PC-3 (cell line): ENCODE data around the gene PTGS2.

Experiments used
- EZH2 ChIP-seq: fragments of 300-600 bp; sonication (generic); IDR thresholded peaks from one replicate; pipeline ENCODE4 v1.6.1; 2017; ENCODE audit warnings: antibody characterized with exemption, mild to moderate bottlenecking, low read length; ENCODE audit not compliant: unreplicated experiment
- EZH2phosphoT487 ChIP-seq: fragments of 300-600 bp; sonication (generic); IDR thresholded peaks from 2 replicates; pipeline ENCODE4 v1.6.1; 2018; ENCODE audit warnings: mild to moderate bottlenecking, antibody characterized with exemption, low read length, borderline replicate concordance
- TF ChIP-seq, protein P1 (sequence below): fragments of 300-600 bp; sonication (generic); conservative IDR thresholded peaks from 2 replicates; pipeline ENCODE4 v1.5.1; 2017; ENCODE audit warnings: antibody characterized with exemption, low read depth, mild to moderate bottlenecking, low read length

DNA sequence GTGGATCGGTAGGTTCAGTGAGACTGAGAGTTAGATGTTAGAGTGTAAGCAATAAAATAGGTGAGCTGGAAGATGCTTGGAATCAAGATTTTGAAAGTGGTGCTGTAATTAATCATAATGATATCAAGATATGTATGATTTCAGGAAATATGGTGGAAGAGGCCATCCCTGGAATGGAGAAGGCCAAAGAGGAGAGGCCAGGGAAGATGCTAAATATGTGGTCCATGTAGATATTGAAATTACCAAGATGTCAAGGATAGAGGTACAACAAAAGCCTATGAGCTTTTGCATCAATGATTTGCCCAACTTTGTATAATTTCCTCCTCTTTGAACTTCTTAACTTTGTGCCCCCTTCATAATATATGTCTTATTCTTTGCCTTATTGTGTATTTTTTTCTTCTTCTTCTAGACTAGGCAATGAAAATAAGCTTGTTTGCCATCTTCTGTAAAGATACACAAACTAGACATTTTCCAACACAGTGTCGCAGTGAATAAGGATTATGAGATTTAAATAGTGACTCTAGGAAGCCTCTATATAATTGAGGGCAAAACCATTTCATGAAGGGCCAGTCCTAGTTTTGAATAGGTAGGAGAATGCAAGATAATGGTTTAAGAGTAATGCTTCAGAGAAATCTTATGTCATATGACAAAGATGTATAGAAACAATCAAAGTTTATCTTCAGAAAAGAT, 8.9 kb downstream of the PTGS2 start:
- TF ChIP-seq, protein P1, sequence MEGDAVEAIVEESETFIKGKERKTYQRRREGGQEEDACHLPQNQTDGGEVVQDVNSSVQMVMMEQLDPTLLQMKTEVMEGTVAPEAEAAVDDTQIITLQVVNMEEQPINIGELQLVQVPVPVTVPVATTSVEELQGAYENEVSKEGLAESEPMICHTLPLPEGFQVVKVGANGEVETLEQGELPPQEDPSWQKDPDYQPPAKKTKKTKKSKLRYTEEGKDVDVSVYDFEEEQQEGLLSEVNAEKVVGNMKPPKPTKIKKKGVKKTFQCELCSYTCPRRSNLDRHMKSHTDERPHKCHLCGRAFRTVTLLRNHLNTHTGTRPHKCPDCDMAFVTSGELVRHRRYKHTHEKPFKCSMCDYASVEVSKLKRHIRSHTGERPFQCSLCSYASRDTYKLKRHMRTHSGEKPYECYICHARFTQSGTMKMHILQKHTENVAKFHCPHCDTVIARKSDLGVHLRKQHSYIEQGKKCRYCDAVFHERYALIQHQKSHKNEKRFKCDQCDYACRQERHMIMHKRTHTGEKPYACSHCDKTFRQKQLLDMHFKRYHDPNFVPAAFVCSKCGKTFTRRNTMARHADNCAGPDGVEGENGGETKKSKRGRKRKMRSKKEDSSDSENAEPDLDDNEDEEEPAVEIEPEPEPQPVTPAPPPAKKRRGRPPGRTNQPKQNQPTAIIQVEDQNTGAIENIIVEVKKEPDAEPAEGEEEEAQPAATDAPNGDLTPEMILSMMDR, result no peak
- TF ChIP-seq EZH2 (no peak), EZH2phosphoT487 (no peak)
